GM21360 (cell line): Measurements from ENCODE around the gene PPA2.
"Not testable (repeated sequence)": the region's sequence is repeated elsewhere in the genome, so short reads cannot be mapped to it uniquely, and the experiment has no call there.

Source experiments
- ATAC-seq: cut with Tn5 transposase; IDR thresholded peaks from one replicate; pipeline ENCODE4 v1.9.1; 2021; ENCODE audit warnings: mild to moderate bottlenecking, moderate library complexity; ENCODE audit not compliant: unreplicated experiment

PPA2 gene

DNA sequence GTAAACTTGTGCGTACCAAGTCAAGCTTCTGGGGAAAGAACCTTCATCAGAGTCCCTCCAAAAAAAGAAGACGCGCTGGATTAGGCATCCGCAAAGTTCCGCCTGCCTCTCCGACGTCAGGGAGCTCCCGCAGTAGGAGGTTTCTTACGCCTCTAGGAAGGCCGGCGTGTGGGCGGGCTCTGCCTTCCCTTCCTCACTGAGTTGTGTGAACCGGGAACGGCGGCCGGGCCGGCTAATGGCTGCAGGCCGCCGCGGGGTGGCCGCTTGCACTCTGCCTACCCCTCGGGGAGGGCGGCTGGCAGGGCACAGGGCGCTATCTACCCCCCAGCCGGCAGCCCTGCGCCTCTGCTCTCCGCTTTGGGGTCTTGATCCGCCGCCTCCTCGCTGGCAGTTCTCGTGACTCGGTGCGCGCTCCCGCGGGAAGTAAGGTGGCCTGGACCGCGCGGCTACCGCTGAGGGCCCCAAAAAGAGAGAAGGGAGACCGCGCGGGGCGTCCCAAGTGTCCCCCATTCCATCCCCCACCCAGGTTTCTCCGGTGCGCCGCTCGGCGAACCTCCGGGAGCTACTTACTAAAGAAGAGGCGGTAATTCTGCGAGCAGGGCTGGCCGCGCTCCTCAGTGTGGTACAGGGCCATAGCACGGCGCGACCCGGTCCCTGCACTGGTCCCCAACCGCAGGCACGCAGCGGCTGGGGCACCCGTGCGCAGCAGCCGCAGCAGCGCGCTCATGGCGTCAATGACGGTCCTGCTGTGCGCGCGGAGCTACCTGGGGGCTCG is at the start of gene PPA2:
TSS of gene PPA2 (minus strand) at position 739 of the 775 bp plus-strand sequence. CDS start at position 727, 12 bp downstream.
- ATAC-seq, result peak; percentile 81

GRCh38 chr4:105520819-105521790 is 47.2 kb upstream of the PPA2 start:
- no peak for ATAC-seq

- ATAC-seq, result no peak
Measured at GRCh38 chr4:105510245-105510644, 36.4 kb upstream of the PPA2 start.

DNA sequence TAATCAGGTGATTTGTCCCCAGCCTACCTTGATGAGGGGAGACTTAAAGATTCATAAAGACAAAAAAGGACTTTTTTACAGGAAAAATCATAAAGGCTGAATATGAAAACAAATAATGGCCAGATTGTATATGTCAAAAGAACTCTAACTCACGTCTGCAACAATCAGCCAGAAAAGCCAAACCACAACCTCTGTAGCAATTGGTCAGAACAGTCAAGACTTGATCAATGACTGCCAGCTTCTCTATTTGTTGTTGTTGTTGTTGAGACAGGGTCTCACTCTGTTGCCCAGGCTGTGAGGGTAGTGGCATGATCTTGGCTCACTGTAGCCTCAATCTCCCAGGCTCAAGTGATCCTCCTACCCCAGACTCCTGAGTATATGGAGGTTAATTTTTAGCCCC is 35.9 kb upstream of the PPA2 start:
- no peak for ATAC-seq

DNA sequence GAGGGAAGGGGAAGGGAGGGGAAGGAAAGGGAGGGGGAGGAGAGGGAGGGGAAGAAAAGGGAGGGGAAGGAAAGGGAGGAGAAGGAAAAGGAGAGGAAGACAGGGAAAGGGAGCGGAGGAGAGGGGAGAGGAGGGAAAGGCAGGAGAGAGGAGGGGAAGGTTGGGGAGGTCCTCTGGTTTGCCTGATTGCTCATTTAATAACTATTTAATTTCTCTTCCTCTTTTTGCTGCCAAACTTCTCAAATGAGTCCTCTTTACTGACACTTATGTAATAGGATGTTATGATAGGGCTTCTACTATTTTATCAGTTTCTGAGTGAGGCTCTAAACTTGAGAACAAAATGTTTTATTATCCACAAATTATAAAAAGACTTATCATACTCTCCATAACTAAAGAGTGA is 35.4 kb upstream of the PPA2 start:
- peak; percentile 91 for ATAC-seq

DNA sequence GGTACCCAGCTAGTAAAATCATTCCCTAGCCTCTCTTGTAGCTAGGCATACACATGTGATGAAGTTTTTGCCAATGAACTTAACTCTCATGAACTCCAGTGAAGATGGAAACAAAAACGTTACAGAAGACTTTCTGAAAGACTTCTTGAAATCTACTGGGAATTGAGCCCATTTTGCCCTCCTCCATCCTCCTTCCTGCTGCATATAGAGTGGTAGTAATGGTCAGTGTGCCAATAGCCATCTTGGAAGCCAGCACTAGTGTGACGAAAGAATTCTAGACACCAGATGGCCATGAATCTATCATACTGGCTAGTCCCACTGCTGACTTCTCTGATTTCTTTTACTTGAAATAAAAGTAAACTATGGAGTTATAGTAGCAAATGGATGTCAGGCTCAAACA is 30.9 kb upstream of the PPA2 start:
- no peak for ATAC-seq

GRCh38 chr4:105503484-105503883 is 29.6 kb upstream of the PPA2 start:
- ATAC-seq, result no peak

DNA sequence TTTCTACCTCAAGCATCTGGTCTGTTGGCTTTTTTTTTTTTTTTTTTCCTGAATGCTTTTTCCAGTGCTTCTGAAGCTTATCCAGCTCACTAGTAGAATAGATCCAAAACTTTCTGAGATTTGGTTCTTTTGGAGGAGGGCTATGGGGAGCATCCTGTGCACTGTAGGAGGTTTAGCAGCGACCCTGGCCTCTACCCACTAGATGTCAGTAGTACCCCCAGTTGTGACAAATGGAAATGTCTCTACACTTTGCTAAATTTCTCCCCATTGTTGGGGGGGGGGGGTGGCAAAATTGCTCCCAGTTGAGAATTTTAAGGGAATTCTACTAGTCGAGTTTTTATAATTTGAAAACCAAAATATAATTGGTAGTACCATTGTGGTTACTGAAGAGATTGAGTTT is 23.0 kb upstream of the PPA2 start:
- no peak for ATAC-seq

DNA sequence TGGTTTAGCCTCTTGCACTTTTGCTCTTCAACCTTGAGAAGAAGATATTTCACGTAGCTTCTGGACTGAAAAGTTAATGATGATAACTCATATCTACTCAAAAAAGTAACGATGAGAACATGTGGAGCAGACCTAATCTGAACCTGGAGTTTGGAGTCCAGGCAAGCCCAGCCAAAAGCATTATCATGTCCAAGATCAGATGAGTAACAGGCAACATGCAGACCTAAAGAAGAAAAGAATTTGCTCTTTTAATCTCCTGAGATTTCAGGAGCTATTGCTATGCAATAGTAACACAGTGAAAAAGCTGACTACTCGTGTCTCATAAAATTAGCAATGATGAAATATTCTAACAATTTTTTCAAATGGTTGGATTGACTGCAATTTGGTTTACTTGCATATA is 21.8 kb upstream of the PPA2 start:
- ATAC-seq, result no peak

DNA sequence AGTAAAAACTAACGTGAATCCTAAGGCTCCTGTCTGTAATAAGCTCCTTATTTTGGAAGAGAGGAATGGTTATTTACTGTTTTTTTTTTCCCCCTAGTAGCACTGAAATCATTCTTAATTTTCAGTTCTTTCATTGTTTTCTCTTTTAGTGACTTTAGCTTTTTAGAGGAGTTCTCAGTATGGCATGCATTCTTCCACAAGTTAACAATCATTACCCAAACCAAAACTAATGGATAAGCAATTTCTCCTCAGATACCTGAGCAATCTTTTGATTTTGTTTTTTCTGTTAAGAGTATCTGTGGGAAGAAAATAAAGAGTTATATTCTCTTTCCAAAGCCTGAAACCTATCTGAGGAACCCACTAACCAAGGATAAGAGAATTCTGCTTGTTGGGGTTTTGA is 16.7 kb upstream of the PPA2 start:
- ATAC-seq, result no peak

DNA sequence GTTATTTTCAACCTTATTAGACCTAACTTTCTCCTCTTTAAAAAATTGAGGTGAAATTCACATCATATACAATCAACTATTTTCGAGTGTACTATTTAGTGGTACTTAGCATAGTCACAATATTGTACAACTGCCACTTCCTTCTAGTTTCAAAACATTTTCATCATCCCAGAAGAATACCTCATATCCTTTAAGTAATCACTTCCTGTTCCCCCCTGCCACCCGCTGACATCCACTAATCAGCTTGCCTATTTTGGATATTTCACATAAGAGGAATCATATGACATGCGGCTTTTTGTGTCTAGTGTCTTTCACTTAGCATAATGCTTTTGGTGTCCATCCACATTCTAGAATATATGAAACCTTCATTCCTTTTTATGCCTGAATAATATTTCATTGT is 10.0 kb upstream of the PPA2 start:
- no peak for ATAC-seq

GRCh38 chr4:105474099-105474518 is 247 bp upstream of the PPA2 start:
- ATAC-seq, result peak; percentile 1

GRCh38 chr4:105472871-105473323 is 965 bp downstream of the PPA2 start:
- ATAC-seq, result peak; percentile 28

DNA sequence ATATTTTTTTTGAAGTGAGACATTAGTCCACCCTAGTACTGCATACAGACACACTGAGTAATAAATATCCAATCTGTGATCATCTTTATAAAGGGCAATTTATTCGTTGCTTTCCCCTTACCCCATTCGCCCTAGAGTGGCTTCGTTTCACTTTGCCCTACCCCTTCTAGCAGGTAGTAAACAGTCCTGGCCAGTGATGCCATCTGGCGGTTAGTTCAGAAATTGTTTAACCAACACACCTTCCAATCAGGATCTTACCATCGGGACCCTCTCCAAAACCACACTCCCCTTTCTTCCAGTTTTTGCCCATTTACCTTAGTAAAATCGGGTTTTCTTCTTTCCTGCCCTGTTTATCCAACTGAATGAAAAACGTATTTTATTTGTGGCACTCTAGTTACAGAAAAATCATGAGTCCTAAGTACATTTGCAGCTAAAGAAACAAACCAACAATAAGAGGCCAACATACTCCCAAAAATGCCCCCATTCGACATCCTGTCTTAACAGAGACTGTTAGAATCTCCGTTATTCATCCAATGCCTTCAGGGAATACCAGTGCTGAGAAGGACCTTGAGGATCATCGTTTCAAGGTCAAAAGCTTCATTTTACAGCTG is 2.2 kb downstream of the PPA2 start:
- peak; percentile 33 for ATAC-seq

DNA sequence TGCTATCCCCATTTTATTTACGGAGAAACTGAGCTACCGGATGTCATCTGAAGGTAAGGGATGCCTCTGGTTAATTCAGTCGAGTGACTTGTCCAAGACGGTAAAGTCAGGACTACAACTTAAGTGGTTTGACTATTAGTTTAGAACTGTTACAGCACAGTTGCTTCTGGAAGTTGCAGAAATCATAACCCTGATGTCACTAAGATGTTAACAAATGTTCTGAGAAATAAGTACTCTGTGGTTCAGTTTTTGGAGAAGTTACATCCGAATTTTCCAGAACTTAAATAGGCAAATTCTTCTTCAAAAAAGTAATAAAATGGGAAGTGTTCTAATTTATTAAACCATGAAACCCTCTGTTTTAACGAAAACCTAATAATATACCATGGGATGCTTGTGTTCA is 3.1 kb downstream of the PPA2 start:
- ATAC-seq, result no peak

DNA sequence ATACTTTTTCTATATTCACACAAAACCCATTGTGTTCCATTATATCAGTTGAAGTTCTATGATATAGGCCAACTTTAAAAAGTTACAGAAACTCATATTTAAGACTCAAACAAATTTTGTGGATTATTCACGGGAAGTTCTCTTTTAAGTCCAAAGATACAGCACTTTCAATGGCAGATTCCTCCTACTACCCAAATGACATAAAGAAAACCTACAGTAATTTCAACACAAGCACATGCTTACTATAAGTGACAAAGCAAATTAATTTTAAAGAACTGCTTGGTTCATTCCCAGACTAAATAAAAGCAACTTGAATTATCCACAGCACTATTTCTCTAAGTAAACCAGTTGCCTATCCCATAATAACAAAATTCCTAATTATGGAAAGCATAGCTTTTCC is 4.1 kb downstream of the PPA2 start:
- ATAC-seq, result no peak

DNA sequence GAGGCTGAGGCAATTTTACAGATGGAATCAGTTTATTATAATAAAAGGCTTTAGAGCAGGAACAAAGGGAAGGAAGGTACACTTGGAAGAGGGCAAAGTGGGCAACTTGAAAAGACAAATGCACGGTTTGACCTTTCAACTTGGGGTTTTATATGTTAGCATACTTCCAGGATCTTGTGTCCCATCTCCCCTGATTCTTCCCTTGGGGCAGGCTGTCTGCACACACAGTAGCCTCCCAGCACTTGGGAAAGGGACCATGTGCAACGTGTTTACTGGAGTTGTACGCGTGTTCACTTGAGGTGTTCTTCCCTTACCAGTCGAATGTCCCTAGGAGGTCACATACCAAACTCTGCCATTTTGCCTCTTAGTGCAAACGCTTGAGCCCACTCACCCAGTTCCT is 7.3 kb downstream of the PPA2 start:
- ATAC-seq, result no peak

- not testable (repeated sequence) for ATAC-seq
Measured at GRCh38 chr4:105464563-105464962, 9.3 kb downstream of the PPA2 start.

- no peak for ATAC-seq
Measured at GRCh38 chr4:105462576-105462975, 11.3 kb downstream of the PPA2 start.

DNA sequence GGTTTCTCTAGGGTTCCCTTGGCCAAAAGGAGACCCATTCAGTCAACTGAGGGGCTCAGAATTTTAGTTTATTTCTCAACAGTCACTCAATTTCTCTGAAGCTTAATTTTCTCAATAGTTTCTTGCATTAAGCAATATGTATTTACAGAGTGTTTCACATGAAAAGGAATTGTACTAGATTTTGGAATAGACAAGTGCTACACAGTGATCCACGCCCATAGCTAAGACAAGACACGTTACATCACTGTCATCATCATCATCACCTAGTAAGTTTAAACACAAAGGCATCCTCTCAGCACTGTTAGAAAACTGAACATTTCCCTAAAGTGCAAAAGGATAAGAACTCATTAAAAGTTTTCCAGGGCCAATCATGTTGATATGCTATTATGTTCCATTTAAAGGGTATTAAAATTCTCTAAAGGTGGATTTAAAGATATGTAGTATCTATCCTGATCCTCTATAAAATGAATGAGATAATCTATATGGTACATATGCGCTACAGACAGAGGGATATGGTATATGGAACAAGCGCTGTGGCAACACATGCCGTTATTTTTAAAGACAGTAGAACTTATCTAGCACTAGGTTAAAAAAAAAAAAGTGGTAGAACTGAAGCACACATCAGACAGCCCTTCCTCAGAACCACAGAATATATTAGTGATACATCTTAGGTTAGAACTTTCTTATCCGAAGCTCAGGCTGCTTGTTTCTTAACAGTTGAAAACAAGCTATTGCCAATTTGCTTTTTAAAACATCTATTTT is 12.1 kb downstream of the PPA2 start:
- no peak for ATAC-seq

- ATAC-seq, result no peak
Measured at GRCh38 chr4:105461221-105461620, 12.6 kb downstream of the PPA2 start.
